Measurements from ENCODE around the gene YTHDC1. TPM values are rescaled to one million over a fixed set of nuclear protein-coding genes. Genes with fewer than 3 reads are reported as not detected.
A peak's percentile ranks its signal among the peaks of the same experiment; 100 is the strongest.

Gene YTHDC1
- total and polyA plus RNA-seq, 2 of the 13 experiments (the other 11 are each of a cell fraction or from before 2014, with no cell fraction given): 37.3 to 56.8 TPM

GRCh38 chr4:68375667-68376559 is 26.0 kb upstream of the YTHDC1 start (continued):
- TF ChIP-seq GLMP (CRISPR knock-in tag; IDR thresholded peaks at IDR 0.05; ENCODE audit: borderline replicate concordance) (no peak), FOSL2 (CRISPR knock-in tag; IDR thresholded peaks at IDR 0.05) (no peak), REST (IDR thresholded peaks at IDR 0.05; ENCODE audit: borderline replicate concordance in 1 of 2, low read depth in 1 of 2, low read length in 2 of 2) (no peak), ZNF30 (CRISPR knock-in tag; IDR thresholded peaks at IDR 0.05) (no peak), ZNF878 (CRISPR knock-in tag; IDR thresholded peaks at IDR 0.05) (no peak), FUBP1 (CRISPR knock-in tag; IDR thresholded peaks at IDR 0.05; ENCODE audit: borderline replicate concordance) (no peak), JDP2 (CRISPR knock-in tag; IDR thresholded peaks at IDR 0.05; ENCODE audit: borderline replicate concordance) (no peak), ZNF18 (CRISPR knock-in tag; IDR thresholded peaks at IDR 0.05; ENCODE audit: insufficient replicate concordance) (no peak), TFDP2 (CRISPR knock-in tag; IDR thresholded peaks at IDR 0.05) (no peak), NFE2 (CRISPR knock-in tag; IDR thresholded peaks at IDR 0.05) (no peak), ZGPAT (CRISPR knock-in tag; IDR thresholded peaks at IDR 0.05) (0 out of 2 replicates have a peak, but pooled peaks have one; percentile 22), ELF4 (CRISPR knock-in tag; IDR thresholded peaks at IDR 0.05; ENCODE audit: borderline replicate concordance) (no peak), CENPT (CRISPR knock-in tag; IDR thresholded peaks at IDR 0.05; ENCODE audit: low read depth) (no peak), NRL (CRISPR knock-in tag; IDR thresholded peaks at IDR 0.05; ENCODE audit: borderline replicate concordance) (no peak), PAX8 (CRISPR knock-in tag; IDR thresholded peaks at IDR 0.05; ENCODE audit: borderline replicate concordance) (no peak), SIX4 (CRISPR knock-in tag; IDR thresholded peaks at IDR 0.05) (no peak)
